Activated T-cell treated with anti-CD3 and anti-CD28 coated beads, Interleukin-2, amount 50 U/mL, for 4 hours (primary cell): ENCODE data around the gene SBF1. TPM values are rescaled to one million over a fixed set of nuclear protein-coding genes. Genes with fewer than 3 reads are reported as not detected.
A peak's percentile ranks its signal among the peaks of the same experiment; 100 is the strongest.

Source experiments
- ATAC-seq, 2 donors: fragments of 200-7000 bp; cut with Tn5 transposase; one replicate each; pipeline ENCODE4 v1.10.0; 2021
- DNase-seq: peaks from one replicate; pipeline ENCODE4 v3.0.0-alpha.2; 2020
- H3K27me3 Mint-ChIP-seq: one replicate; pipeline ENCODE4 v1.8.0; 2021; ENCODE audit warnings: low read depth, mixed read lengths
- H3K36me3 Mint-ChIP-seq: one replicate; pipeline ENCODE4 v1.8.0; 2022; ENCODE audit warnings: mixed read lengths; ENCODE audit not compliant: insufficient read depth
- H3K4me1 Mint-ChIP-seq: one replicate; pipeline ENCODE4 v1.8.0; 2021; ENCODE audit warnings: low read depth, mixed read lengths
- H3K4me3 Mint-ChIP-seq: one replicate; pipeline ENCODE4 v1.8.0; 2021; ENCODE audit warnings: mild to moderate bottlenecking, moderate library complexity, mixed read lengths
- H3K9me3 Mint-ChIP-seq: one replicate; pipeline ENCODE4 v1.8.0; 2021; ENCODE audit warnings: mixed read lengths
- total RNA-seq, 3 donors: library from RNA; stranded (reverse); gene quantifications; one replicate each; pipeline ENCODE4 v1.2.1, GENCODE V29; 2021

SBF1 gene
- total RNA-seq, 3 donors from 2014 or later, result 128 to 130 (median 129) TPM

GRCh38 chr22:50456466-50457234, 18.2 kb downstream of the SBF1 start:
- DNase-seq, result no peak

DNA sequence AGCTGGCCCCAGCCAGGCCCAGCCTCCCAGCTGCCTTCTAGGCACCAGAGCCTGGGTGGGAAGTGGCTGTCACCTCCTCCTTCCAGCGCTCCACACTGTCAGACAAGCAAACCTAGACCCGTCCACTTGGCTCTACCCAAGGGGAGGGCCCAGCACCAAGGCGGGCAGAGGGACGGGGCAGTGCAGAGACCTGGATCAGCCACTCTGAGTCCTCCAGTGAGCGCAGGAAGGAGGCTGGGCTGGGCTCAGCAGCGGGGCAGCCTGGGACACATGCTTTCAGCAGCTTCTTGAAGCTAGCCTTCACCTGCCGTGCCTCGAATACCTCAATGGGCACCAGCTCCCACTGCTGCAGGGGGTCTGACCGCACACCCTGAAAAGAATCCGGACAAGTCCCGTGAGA, 18.8 kb downstream of the SBF1 start:
- DNase-seq (no peak), ATAC-seq (no peak)
- Mint-ChIP-seq H3K9me3 (no peaks in the 10 kb centered on the region), H3K4me1 (peaks cover 10% of the 10 kb centered on the region), H3K27me3 (no peaks in the 10 kb centered on the region), H3K4me3 (no peak overlapping the region), H3K36me3 (peaks cover 39% of the 10 kb centered on the region)

More at GRCh38 chr22:50456466-50457234, 18.2 kb downstream of the SBF1 start:
- Mint-ChIP-seq H3K9me3 (no peaks in the 10 kb centered on the region), H3K4me3 (no peak overlapping the region), H3K4me1 (peaks cover 10% of the 10 kb centered on the region), H3K36me3 (peaks cover 35% of the 10 kb centered on the region), H3K27me3 (no peaks in the 10 kb centered on the region)
- ATAC-seq, result peak in 1 of 2 donors; percentile 19

- no peaks in the 10 kb centered on the region for H3K9me3 Mint-ChIP-seq
- peaks cover 10% of the 10 kb centered on the region for H3K4me1 Mint-ChIP-seq
- H3K4me3 Mint-ChIP-seq, result no peak overlapping the region
- H3K27me3 Mint-ChIP-seq, result no peaks in the 10 kb centered on the region
- H3K36me3 Mint-ChIP-seq, result peaks cover 33% of the 10 kb centered on the region
- DNase-seq, result no peak
- no peak for ATAC-seq
These were observed 19.6 kb downstream of the SBF1 start for GRCh38 chr22:50455201-50455600.

- no peak for DNase-seq
- H3K36me3 Mint-ChIP-seq, result peaks cover 36% of the 10 kb centered on the region
- no peaks in the 10 kb centered on the region for H3K9me3 Mint-ChIP-seq
- H3K4me3 Mint-ChIP-seq, result no peak overlapping the region
- no peaks in the 10 kb centered on the region for H3K27me3 Mint-ChIP-seq
- peaks cover 10% of the 10 kb centered on the region for H3K4me1 Mint-ChIP-seq
- no peak for ATAC-seq
These were observed 20.2 kb downstream of the SBF1 start for GRCh38 chr22:50454556-50455075.

- Mint-ChIP-seq H3K4me1 (peaks cover 13% of the 10 kb centered on the region), H3K4me3 (no peak overlapping the region), H3K9me3 (no peaks in the 10 kb centered on the region), H3K27me3 (no peaks in the 10 kb centered on the region), H3K36me3 (peaks cover 32% of the 10 kb centered on the region)
- DNase-seq (no peak), ATAC-seq (no peak)
These were observed 22.2 kb downstream of the SBF1 start for GRCh38 chr22:50452649-50453048.

DNA sequence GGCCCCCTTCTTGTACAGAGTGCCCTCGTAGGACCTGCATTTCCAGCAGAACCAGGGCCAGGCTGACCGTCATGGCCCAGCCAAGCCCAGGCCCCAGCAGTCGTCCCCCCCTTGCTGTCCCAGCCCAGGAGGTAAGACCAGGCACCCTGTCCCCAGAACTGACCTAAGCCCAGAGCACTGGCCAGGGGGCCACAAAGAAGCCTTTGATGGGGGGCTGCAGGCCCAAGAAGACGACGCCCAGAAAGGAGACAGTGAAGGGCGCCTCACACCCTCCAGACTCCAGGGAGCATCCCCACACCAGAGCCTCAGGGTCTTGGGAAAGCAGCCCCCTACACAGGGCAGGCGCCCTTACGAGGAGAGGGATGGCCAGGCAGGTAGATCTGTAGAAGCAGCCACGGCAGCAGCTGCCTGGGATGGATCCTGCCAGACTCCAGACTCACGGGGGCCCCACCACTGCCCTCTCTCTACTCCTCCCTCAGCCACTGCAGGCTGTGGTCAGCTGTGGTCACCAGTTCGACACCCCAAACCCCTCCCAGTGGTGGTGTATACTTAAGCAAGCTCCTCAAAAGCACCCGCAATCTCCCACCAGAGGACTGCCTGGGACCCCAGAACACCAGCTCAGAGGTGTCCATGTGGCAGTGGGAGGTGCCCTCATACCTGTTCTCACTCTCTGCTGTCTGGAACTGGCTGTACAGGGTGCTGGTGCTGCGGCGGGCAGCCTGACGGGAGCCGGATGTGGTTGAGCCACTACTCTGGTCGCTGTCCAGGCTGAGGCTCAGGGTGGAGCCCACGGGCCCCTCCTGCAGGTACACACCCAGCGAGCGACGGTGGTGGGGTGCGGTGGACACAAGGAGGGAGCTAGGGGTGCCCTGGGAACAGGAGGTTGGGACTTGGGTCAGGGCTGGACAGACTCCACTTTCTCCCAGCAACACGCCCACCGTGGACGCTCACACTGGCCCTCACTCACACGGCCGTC, 27.0 kb downstream of the SBF1 start:
- peaks cover 20% of the 10 kb centered on the region for H3K36me3 Mint-ChIP-seq
- H3K4me1 Mint-ChIP-seq, result peaks cover 19% of the 10 kb centered on the region
- no peak for ATAC-seq
- H3K9me3 Mint-ChIP-seq, result no peaks in the 10 kb centered on the region
- DNase-seq, result no peak
- no peak overlapping the region for H3K4me3 Mint-ChIP-seq
- H3K27me3 Mint-ChIP-seq, result no peaks in the 10 kb centered on the region

DNA sequence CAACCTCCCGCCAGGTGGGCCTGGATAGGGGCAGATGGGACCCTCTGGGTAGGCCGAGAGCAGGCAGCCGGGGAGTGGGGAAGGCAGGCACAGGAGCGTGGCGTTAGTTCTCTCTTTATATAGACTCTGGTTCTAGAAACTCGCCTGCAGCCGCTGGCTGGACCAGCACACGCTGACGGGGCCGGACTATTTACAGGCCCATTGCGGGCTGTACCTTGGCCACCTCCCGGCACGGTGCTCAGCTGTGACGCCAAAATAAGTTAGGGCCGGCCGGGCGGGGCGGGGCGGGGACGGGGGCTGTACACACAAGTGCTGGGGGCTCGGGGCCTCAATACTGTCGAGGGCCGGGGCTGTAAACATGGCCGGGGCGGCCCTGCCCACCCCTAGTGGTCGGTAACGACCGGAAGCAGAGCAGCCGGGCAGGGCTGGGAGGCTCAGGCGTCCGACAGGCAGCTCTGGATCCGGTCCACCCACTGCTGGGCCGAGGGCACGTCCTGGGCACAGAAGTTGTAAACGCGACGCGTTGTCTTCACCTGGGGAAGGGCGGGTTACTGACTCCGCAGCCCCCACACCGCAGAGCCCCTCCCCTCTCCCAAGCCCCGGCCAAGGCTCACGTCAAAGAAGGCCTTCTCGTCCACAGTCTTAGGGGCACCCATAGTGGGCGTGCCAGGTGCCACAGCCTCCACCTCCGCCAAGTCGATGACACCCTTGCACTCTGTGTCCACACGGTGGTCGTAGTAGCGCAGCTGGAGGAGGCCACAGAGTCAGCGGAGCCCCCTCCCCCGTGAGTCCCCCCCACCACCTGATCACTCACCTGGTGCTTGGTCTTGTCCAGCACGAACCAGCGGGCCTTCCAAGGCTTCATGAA, 27.9 kb downstream of the SBF1 start:
- Mint-ChIP-seq H3K4me1 (peaks cover 17% of the 10 kb centered on the region), H3K4me3 (no peak overlapping the region), H3K36me3 (peaks cover 18% of the 10 kb centered on the region), H3K9me3 (no peaks in the 10 kb centered on the region), H3K27me3 (no peaks in the 10 kb centered on the region)
- DNase-seq, result no peak
- no peak for ATAC-seq

DNA sequence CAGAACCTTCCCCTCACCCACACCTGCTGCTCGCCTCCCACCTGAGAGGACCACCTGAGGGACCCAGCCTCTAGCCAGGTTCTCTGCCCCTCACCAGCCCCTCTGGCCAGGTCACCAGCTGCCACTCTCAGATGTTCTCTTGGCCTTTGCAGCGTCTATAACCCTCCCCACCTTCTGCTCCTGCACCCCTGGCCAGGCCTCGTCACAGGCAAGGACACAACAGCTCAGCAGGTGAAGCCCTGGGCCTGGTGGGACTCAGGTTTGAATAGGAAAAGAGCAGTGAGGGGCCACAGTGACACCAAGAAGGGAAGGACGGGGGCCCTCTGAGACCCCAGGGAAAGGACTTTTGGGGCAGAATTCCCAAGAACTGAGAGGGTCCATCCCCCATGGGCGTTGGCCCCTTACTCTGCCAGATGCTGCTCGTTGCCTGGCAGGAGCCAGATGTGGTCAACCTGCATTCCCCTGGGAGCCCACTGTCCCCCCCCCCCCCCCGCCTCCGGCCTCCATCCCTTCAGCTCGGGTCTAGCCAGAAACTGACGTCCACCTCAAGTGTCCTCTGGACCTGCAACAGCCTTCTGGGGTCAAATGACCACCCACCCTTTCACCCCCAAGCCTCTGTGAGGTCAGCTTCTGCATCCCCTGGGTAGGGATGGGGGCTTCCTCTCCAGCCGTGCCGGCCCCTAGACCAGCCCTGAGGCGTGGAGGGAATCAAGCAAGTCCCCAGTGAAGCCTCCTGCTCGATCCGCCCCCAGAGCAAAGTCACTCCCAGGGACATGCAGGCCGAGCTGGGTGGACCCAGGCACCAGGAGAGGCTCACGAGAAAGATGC, 28.7 kb downstream of the SBF1 start:
- ATAC-seq (no peak), DNase-seq (no peak)
- Mint-ChIP-seq H3K4me3 (peak overlapping the region; percentile 13), H3K27me3 (no peaks in the 10 kb centered on the region), H3K4me1 (peaks cover 17% of the 10 kb centered on the region), H3K36me3 (peaks cover 13% of the 10 kb centered on the region), H3K9me3 (no peaks in the 10 kb centered on the region)

GRCh38 chr22:50445071-50445879, 29.6 kb downstream of the SBF1 start:
- DNase-seq, result peak; percentile 23
- peak; percentile 11 to 26 for ATAC-seq
- Mint-ChIP-seq H3K36me3 (peaks cover 13% of the 10 kb centered on the region), H3K9me3 (no peaks in the 10 kb centered on the region), H3K4me3 (no peak overlapping the region), H3K27me3 (no peaks in the 10 kb centered on the region), H3K4me1 (peaks cover 17% of the 10 kb centered on the region)

DNA sequence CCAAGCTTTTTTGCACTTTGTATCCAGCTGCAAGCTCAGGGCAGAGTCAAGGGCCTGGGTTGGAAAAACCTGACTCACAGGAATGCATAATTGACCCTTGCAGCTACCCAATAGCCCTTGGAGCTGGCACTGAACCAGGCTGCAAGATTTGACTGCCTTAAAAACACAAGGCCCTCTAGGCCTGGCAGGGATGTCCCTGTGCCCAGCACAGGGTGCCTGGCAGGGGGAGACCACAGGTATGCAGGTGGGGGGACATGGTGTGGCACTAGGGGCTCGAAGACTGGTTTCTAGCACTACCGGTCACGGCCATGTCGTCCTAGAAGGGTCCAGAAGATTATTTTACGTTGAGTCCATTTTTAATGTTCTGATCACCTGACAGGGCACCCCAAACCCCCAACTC, 30.2 kb downstream of the SBF1 start:
- Mint-ChIP-seq H3K9me3 (no peaks in the 10 kb centered on the region), H3K36me3 (peaks cover 10% of the 10 kb centered on the region), H3K4me1 (peaks cover 17% of the 10 kb centered on the region), H3K4me3 (no peak overlapping the region), H3K27me3 (no peaks in the 10 kb centered on the region)
- no peak for ATAC-seq
- DNase-seq, result no peak

GRCh38 chr22:50443801-50444625, 30.8 kb downstream of the SBF1 start:
- Mint-ChIP-seq H3K27me3 (no peaks in the 10 kb centered on the region), H3K9me3 (no peaks in the 10 kb centered on the region), H3K4me1 (peaks cover 17% of the 10 kb centered on the region), H3K36me3 (peaks cover 7% of the 10 kb centered on the region), H3K4me3 (no peak overlapping the region)
- DNase-seq (no peak), ATAC-seq (no peak)

- ATAC-seq (no peak), DNase-seq (no peak)
- H3K4me1 Mint-ChIP-seq, result peaks cover 14% of the 10 kb centered on the region
- no peak overlapping the region for H3K4me3 Mint-ChIP-seq
- no peaks in the 10 kb centered on the region for H3K27me3 Mint-ChIP-seq
- no peaks in the 10 kb centered on the region for H3K9me3 Mint-ChIP-seq
- H3K36me3 Mint-ChIP-seq, result peaks cover 3% of the 10 kb centered on the region
These were observed 31.6 kb downstream of the SBF1 start for GRCh38 chr22:50443197-50443596.
